ENCODE measurements around the gene ERF.

GRCh38 chr19:42277821-42278451, 23.0 kb upstream of the ERF start:
- TF ChIP-seq ZFP30 (CRISPR knock-in tag; IDR thresholded peaks at IDR 0.05) (no peak), ESRRG (CRISPR knock-in tag; IDR thresholded peaks at IDR 0.05) (no peak), TCF4 (CRISPR knock-in tag; IDR thresholded peaks at IDR 0.05; ENCODE audit: borderline replicate concordance) (peak; percentile 26; the same call in 1 of the 2 replicates), PPARA (CRISPR knock-in tag; IDR thresholded peaks at IDR 0.05; ENCODE audit: borderline replicate concordance) (no peak), ZNF8 (CRISPR knock-in tag; IDR thresholded peaks at IDR 0.05) (no peak), ZC3H10 (CRISPR knock-in tag; IDR thresholded peaks at IDR 0.05) (no peak), PATZ1 (CRISPR knock-in tag; IDR thresholded peaks at IDR 0.05; ENCODE audit: borderline replicate concordance) (no peak), ZFP3 (CRISPR knock-in tag; IDR thresholded peaks at IDR 0.05) (no peak), ISL1 (CRISPR knock-in tag; IDR thresholded peaks at IDR 0.05) (no peak), SNAI2 (CRISPR knock-in tag; IDR thresholded peaks at IDR 0.05) (no peak), CSDC2 (CRISPR knock-in tag; IDR thresholded peaks at IDR 0.05) (no peak), OSR1 (CRISPR knock-in tag; IDR thresholded peaks at IDR 0.05) (no peak), CREB5 (CRISPR knock-in tag; IDR thresholded peaks at IDR 0.05; ENCODE audit: low read depth) (no peak)

All from SK-N-SH treated with all-trans-retinoic acid at 6 μM for 48 hours (cell line).